22Rv1 (cell line): ENCODE measurements around the gene NEK11.

Source experiments
- CTCF ChIP-seq: fragments of 450-650 bp; IDR thresholded peaks from 2 replicates; pipeline ENCODE4 v1.5.1; 2017; ENCODE audit warnings: mild to moderate bottlenecking
- ZFX ChIP-seq: fragments of 450-650 bp; IDR thresholded peaks from 2 replicates; pipeline ENCODE4 v1.6.1; 2017; ENCODE audit warnings: antibody characterized with exemption, borderline replicate concordance

- TF ChIP-seq CTCF = no peak
- TF ChIP-seq ZFX = no peak
Observed at GRCh38 chr3:131238496-131238895, 211.8 kb downstream of the NEK11 start.
